ENCODE results near the gene MIR17HG. TPM values are rescaled to one million over a fixed set of nuclear protein-coding genes. Genes with fewer than 3 reads are reported as not detected.
A peak's percentile ranks its signal among the peaks of the same experiment; 100 is the strongest.

The MIR17HG gene
- total RNA-seq, 1 experiment from 2014 or later = 8.1 TPM

- H3K9me3 Mint-ChIP-seq (ENCODE audit: unreplicated experiment) = no peaks in the 10 kb centered on the region
- intact Hi-C loops (cut with micrococcal nuclease) = no loop called here
- DNase-seq (ENCODE audit: unreplicated experiment) = no peak
- no peak overlapping the region for H3K27ac Mint-ChIP-seq (ENCODE audit: low read depth, unreplicated experiment)
- no TSS peak for BruUV-seq (replicated peaks)
- H3K36me3 Mint-ChIP-seq (ENCODE audit: insufficient read depth, unreplicated experiment) = no peaks in the 10 kb centered on the region
- H3K4me1 Mint-ChIP-seq (ENCODE audit: insufficient read depth, unreplicated experiment) = no peaks in the 10 kb centered on the region
- peaks cover 76% of the 10 kb centered on the region for H3K27me3 Mint-ChIP-seq (ENCODE audit: insufficient read depth, unreplicated experiment)
- CTCF ChIA-PET = no interaction called here
- POLR2A ChIA-PET = no interaction called here
- no peak overlapping the region for H3K4me3 Mint-ChIP-seq (ENCODE audit: unreplicated experiment)
- no peak for TF ChIP-seq CTCF (IDR thresholded peaks at IDR 0.05; ENCODE audit: unreplicated experiment)
Measured at GRCh38 chr13:91304741-91305140, 42.7 kb upstream of the MIR17HG start.

DNA sequence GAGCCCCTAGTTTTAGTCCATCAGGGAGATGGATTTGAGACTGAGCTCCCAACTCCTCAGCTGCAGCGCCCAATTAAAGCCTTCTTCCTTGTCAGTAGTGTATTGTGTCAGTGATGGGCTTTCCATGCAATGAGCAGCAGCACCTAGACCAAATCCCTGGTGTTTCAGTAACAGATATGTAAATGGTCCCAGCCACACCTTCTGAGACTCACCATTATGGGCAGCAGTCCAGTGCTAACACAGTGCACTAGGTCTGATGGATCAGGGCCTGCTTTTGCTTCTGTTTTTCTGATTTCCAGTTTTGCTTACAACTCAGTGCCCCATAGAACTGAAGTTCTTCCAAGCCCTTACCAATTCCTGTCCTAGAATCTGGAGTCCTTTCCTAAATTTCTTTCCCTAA, 41.8 kb upstream of the MIR17HG start:
- intact Hi-C loops (cut with micrococcal nuclease) = no loop called here
- no peak overlapping the region for H3K4me3 Mint-ChIP-seq (ENCODE audit: unreplicated experiment)
- no TSS peak for BruUV-seq (replicated peaks)
- peaks cover 76% of the 10 kb centered on the region for H3K27me3 Mint-ChIP-seq (ENCODE audit: insufficient read depth, unreplicated experiment)
- POLR2A ChIA-PET = no interaction called here
- no peak for DNase-seq (ENCODE audit: unreplicated experiment)
- no peaks in the 10 kb centered on the region for H3K36me3 Mint-ChIP-seq (ENCODE audit: insufficient read depth, unreplicated experiment)
- CTCF ChIA-PET = no interaction called here
- H3K9me3 Mint-ChIP-seq (ENCODE audit: unreplicated experiment) = no peaks in the 10 kb centered on the region
- H3K27ac Mint-ChIP-seq (ENCODE audit: low read depth, unreplicated experiment) = no peak overlapping the region
- H3K4me1 Mint-ChIP-seq (ENCODE audit: insufficient read depth, unreplicated experiment) = no peaks in the 10 kb centered on the region
- no peak for TF ChIP-seq CTCF (IDR thresholded peaks at IDR 0.05; ENCODE audit: unreplicated experiment)

GRCh38 chr13:91307887-91308286, 39.6 kb upstream of the MIR17HG start:
- POLR2A ChIA-PET = no interaction called here
- BruUV-seq (replicated peaks) = no TSS peak
- Mint-ChIP-seq H3K27me3 (ENCODE audit: insufficient read depth, unreplicated experiment) (peaks cover 78% of the 10 kb centered on the region), H3K4me1 (ENCODE audit: insufficient read depth, unreplicated experiment) (no peaks in the 10 kb centered on the region), H3K27ac (ENCODE audit: low read depth, unreplicated experiment) (no peak overlapping the region), H3K4me3 (ENCODE audit: unreplicated experiment) (no peak overlapping the region), H3K9me3 (ENCODE audit: unreplicated experiment) (no peaks in the 10 kb centered on the region), H3K36me3 (ENCODE audit: insufficient read depth, unreplicated experiment) (no peaks in the 10 kb centered on the region)
- TF ChIP-seq CTCF (IDR thresholded peaks at IDR 0.05; ENCODE audit: unreplicated experiment) = no peak
- no peak for DNase-seq (ENCODE audit: unreplicated experiment)
- CTCF ChIA-PET = no interaction called here
- intact Hi-C loops (cut with micrococcal nuclease) = no loop called here

DNA sequence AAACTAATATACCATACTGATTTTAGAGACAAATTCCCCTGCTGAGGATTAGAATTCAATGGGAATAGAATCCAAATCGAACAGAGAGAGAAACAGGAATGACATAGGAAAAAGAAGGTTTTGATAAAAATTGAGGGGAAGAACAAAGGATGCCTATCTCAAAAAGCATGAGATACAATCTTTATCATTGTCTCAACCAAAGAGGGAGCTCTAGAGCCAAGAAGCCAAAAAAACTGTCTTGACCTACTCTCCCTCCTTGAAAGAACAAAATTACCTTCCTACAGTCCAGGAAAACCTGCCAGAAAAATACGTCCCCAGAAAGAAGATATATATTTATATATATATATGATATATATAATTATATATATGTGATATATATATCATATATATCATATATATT, 39.2 kb upstream of the MIR17HG start:
- CTCF ChIA-PET = no interaction called here
- Mint-ChIP-seq H3K4me3 (ENCODE audit: unreplicated experiment) (no peak overlapping the region), H3K36me3 (ENCODE audit: insufficient read depth, unreplicated experiment) (no peaks in the 10 kb centered on the region), H3K9me3 (ENCODE audit: unreplicated experiment) (no peaks in the 10 kb centered on the region), H3K27ac (ENCODE audit: low read depth, unreplicated experiment) (no peak overlapping the region), H3K27me3 (ENCODE audit: insufficient read depth, unreplicated experiment) (peaks cover 78% of the 10 kb centered on the region), H3K4me1 (ENCODE audit: insufficient read depth, unreplicated experiment) (no peaks in the 10 kb centered on the region)
- intact Hi-C loops (cut with micrococcal nuclease) = no loop called here
- DNase-seq (ENCODE audit: unreplicated experiment) = peak; percentile 24
- POLR2A ChIA-PET = no interaction called here
- TF ChIP-seq CTCF (IDR thresholded peaks at IDR 0.05; ENCODE audit: unreplicated experiment) = peak; percentile 19
- no TSS peak for BruUV-seq (replicated peaks)

All from MCF 10A (cell line).